Progenitor cell of endocrine pancreas (in vitro differentiated cells): ENCODE measurements around the gene DSG2. TPM values are rescaled to one million over a fixed set of nuclear protein-coding genes. Genes with fewer than 3 reads are reported as not detected.

ENCODE experiments used
- DNase-seq: peaks from one replicate; pipeline ENCODE4 v3.0.0; 2021; ENCODE audit warnings: low spot score; ENCODE audit not compliant: unreplicated experiment
- H3K27ac Mint-ChIP-seq: 2 replicates; pipeline ENCODE4 v1.8.0; 2021; ENCODE audit warnings: mild to moderate bottlenecking, moderate library complexity, mixed read lengths
- H3K27me3 Mint-ChIP-seq: 2 replicates; pipeline ENCODE4 v1.8.0; 2021; ENCODE audit warnings: mixed read lengths
- H3K36me3 Mint-ChIP-seq: 2 replicates; pipeline ENCODE4 v1.8.0; 2022; ENCODE audit warnings: mixed read lengths; ENCODE audit not compliant: insufficient read depth
- H3K4me1 Mint-ChIP-seq: 2 replicates; pipeline ENCODE4 v1.8.0; 2021; ENCODE audit warnings: low read depth, mixed read lengths
- H3K4me3 Mint-ChIP-seq: 2 replicates; pipeline ENCODE4 v1.8.0; 2021; ENCODE audit warnings: low read depth, mild to moderate bottlenecking, moderate library complexity, mixed read lengths
- H3K9me3 Mint-ChIP-seq: 2 replicates; pipeline ENCODE4 v1.8.0; 2021; ENCODE audit warnings: low read depth, mixed read lengths
- CTCF ChIP-seq: fragments of 200-600 bp; sonication (generic); IDR thresholded peaks from one replicate; pipeline ENCODE4 v1.5.0; 2021; ENCODE audit warnings: antibody characterized with exemption, mild to moderate bottlenecking; ENCODE audit not compliant: unreplicated experiment
- long read RNA-seq: library from polyadenylated mRNA; unstranded; transcript quantifications from one replicate; pipeline ENCODE4 v2.0.0, GENCODE V29; 2020
- total RNA-seq: library from RNA; stranded (reverse); gene quantifications from 2 replicates; pipeline ENCODE4 v1.2.1, GENCODE V29; 2021

DSG2 gene
- total RNA-seq = 119 and 120 TPM in 2 replicates
- long read RNA-seq, full-length matches to known transcripts = 32 of 120 reads
- long read RNA-seq, partial matches to known transcripts = 65 of 120 reads
- long read RNA-seq, other reads (novel, unspliced or antisense) = 23 of 120 reads

DNA sequence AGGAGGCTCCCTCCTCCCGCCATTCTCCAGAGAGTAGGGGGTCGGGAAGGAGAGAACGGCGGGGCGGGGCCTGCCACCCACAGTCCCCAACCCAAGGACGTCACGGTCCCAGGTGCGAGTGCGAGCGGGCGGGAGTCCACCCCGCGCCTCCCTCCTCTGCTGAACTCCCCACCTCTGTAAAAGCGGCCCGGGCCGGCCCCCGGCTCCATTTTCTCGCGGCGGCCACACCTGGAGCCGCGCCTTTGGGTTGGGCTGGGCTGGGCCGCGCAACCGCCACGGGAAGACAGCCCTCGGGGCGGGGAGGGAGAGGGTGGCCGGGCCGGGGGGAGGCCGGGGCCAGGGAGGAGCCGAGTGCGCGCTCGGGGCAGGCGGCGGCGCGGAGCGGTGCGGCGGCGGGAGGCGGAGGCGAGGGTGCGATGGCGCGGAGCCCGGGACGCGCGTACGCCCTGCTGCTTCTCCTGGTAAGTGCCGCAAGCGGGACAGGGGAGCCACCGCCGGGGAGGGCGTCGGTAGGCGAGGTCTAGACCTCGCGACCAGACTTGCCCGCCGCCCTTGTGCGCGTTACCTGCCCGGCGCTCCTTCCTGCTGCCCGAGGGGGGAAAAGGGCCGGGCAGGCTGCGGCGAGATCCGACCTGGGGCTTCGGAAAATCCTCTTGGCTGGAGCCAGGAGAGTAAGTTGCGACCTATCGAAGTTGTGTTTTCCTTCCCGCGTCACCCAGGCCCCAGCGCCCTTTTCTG is at the start of gene DSG2:
DSG2 (plus strand) TSS at position 342 of the 738 bp plus-strand sequence; CDS start at position 417, 75 bp downstream.
- Mint-ChIP-seq H3K9me3 (no peaks in the 10 kb centered on the region), H3K4me1 (peaks cover 16% of the 10 kb centered on the region), H3K36me3 (peaks cover 1% of the 10 kb centered on the region), H3K27me3 (no peaks in the 10 kb centered on the region), H3K27ac (peak within 1 kb of the TSS; percentile 98), H3K4me3 (peak within 1 kb of the TSS; percentile 97)
- no peak for TF ChIP-seq CTCF
- DNase-seq = peak; percentile 76

DNA sequence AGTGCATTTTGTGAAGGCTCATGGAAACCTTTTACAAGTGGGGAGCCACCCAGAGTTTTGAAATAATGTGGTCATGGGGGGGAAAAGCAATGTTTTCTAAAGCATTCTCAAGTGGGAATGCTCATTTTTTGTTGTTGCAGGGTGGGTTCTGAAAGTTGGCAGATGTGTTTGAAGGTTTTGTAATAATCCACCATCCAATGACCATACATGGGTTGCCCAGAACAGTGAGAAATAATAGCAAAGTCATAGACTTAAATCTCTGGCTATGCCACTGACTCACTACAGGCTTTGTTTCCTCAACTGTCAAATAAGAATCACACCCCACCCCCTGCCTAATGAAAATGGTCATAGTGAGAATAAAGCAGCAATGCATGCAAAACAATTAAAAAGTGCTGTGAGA is 47.6 kb upstream of the DSG2 start:
- Mint-ChIP-seq H3K4me1 (no peaks in the 10 kb centered on the region), H3K27me3 (no peaks in the 10 kb centered on the region), H3K4me3 (no peak overlapping the region), H3K36me3 (no peaks in the 10 kb centered on the region), H3K9me3 (no peaks in the 10 kb centered on the region), H3K27ac (no peak overlapping the region)
- TF ChIP-seq CTCF = no peak
- DNase-seq = no peak

GRCh38 chr18:31451625-31452024 is 46.4 kb upstream of the DSG2 start:
- H3K27ac Mint-ChIP-seq = no peak overlapping the region
- no peaks in the 10 kb centered on the region for H3K27me3 Mint-ChIP-seq
- no peaks in the 10 kb centered on the region for H3K9me3 Mint-ChIP-seq
- H3K4me3 Mint-ChIP-seq = no peak overlapping the region
- H3K36me3 Mint-ChIP-seq = no peaks in the 10 kb centered on the region
- H3K4me1 Mint-ChIP-seq = no peaks in the 10 kb centered on the region
- no peak for TF ChIP-seq CTCF
- no peak for DNase-seq

DNA sequence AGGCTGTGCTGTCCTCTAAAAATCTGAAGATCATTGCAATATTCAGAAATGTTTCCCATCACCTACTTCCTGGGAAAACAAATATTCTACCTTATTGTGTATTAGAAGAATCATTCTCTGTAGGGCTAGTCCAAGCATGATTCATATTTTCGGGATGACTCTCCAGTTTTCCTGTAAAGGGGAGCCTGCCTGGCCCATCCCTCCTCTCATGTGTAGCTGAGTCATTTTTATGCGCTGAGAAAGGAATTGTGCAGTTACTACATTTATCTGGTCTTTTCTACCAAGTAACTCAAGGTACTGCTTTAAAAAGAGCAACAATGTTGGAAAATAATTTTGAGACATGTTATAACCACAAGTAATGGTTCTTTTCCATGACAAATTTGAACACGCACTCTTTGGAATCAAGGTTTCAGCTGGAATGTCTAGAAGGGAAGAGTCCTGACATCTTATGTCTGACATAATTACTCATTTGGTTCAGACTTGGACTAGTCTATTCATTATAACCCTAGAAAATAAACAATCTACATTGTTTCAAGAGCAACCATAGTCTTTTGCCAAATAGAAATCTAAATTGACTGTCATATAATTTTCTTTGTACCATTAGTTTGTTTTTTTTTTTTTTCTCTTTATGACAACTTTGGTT is 43.8 kb upstream of the DSG2 start:
- H3K4me1 Mint-ChIP-seq = no peaks in the 10 kb centered on the region
- H3K4me3 Mint-ChIP-seq = no peak overlapping the region
- H3K27ac Mint-ChIP-seq = no peak overlapping the region
- H3K9me3 Mint-ChIP-seq = no peaks in the 10 kb centered on the region
- no peak for TF ChIP-seq CTCF
- H3K36me3 Mint-ChIP-seq = no peaks in the 10 kb centered on the region
- H3K27me3 Mint-ChIP-seq = no peaks in the 10 kb centered on the region
- no peak for DNase-seq

- no peak overlapping the region for H3K4me3 Mint-ChIP-seq
- no peaks in the 10 kb centered on the region for H3K27me3 Mint-ChIP-seq
Observed at GRCh38 chr18:31469629-31470028, 28.3 kb upstream of the DSG2 start.

More at GRCh38 chr18:31469629-31470028, 28.3 kb upstream of the DSG2 start:
- H3K27ac Mint-ChIP-seq = no peak overlapping the region
- no peak for DNase-seq
- no peaks in the 10 kb centered on the region for H3K9me3 Mint-ChIP-seq
- no peak for TF ChIP-seq CTCF
- H3K36me3 Mint-ChIP-seq = no peaks in the 10 kb centered on the region
- peaks cover 3% of the 10 kb centered on the region for H3K4me1 Mint-ChIP-seq
